ENCODE measurements around the gene SZT2.
"Not testable (repeated sequence)": the region's sequence is repeated elsewhere in the genome, so short reads cannot be mapped to it uniquely, and the experiment has no call there.

SZT2 gene

DNA sequence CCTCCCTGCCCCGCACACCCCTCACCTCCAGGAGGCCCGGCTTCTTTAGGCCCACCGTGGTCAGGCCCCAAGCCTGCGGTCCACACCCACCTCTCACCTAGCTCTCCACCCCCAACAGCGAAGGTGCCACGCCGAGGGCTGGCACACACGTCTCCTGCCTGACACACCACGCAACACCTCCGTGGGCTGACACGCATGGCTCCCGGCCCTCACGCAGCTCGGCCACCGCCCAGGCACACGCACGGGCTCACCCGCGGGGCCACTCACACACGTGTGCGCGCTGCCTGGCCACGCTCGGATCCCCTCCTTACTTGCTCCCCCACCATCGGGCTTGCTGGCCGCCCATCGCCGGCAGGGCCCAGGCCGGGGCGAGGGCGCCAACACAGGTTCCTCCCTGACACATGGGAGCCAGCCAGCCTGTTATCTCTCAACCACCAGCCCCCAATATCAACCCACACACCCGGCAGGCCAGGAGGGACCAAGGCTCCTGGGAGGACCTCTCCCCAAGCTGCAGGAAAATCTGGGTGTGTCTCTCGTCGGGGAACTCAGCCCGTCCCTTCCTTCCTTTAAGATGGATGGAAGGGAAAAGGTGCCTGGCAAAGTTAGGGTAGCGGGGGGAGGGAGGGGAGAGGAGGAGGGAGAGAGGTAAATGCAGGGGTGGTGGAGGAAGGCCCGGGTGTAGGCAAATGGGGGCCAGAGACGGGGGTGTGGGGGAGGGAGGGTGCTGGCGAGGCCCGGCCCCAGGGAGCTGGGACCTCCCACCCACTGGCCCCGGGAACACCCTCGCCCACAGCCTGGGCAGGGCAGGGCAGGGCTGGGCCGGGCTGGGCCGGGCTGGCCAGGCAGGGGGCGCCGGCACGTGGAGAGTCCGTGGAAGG, 22.4 kb upstream of the SZT2 start:
- DNase-seq (ENCODE audit: low read depth) = no peak
- TF ChIP-seq, protein P1, sequence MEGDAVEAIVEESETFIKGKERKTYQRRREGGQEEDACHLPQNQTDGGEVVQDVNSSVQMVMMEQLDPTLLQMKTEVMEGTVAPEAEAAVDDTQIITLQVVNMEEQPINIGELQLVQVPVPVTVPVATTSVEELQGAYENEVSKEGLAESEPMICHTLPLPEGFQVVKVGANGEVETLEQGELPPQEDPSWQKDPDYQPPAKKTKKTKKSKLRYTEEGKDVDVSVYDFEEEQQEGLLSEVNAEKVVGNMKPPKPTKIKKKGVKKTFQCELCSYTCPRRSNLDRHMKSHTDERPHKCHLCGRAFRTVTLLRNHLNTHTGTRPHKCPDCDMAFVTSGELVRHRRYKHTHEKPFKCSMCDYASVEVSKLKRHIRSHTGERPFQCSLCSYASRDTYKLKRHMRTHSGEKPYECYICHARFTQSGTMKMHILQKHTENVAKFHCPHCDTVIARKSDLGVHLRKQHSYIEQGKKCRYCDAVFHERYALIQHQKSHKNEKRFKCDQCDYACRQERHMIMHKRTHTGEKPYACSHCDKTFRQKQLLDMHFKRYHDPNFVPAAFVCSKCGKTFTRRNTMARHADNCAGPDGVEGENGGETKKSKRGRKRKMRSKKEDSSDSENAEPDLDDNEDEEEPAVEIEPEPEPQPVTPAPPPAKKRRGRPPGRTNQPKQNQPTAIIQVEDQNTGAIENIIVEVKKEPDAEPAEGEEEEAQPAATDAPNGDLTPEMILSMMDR (IDR thresholded peaks at IDR 0.05; ENCODE audit: low read depth, low read length, missing control alignments) = no peak
- peak overlapping the region; percentile 66 for H3K4me3 ChIP-seq (ENCODE audit: low read depth, low read length)

GRCh38 chr1:43367904-43368645, 21.6 kb upstream of the SZT2 start, which contains the start of gene ELOVL1:
Gene ELOVL1 (minus strand): TSS chr1:43368011. CDS start chr1:43365609, 2,402 bp downstream.
- DNase-seq (ENCODE audit: low read depth) = peak; percentile 52
- TF ChIP-seq, protein P1 (IDR thresholded peaks at IDR 0.05; ENCODE audit: low read depth, low read length, missing control alignments) = peak; percentile 24

GRCh38 chr1:43368646-43369020, 21.1 kb upstream of the SZT2 start:
- TF ChIP-seq, protein P1 (IDR thresholded peaks at IDR 0.05; ENCODE audit: low read depth, low read length, missing control alignments) = no peak
- peak overlapping the region; percentile 66 for H3K4me3 ChIP-seq (ENCODE audit: low read depth, low read length)
- DNase-seq (ENCODE audit: low read depth) = no peak

More at GRCh38 chr1:43367904-43368645, 21.6 kb upstream of the SZT2 start, which contains the start of gene ELOVL1:
- H3K4me3 ChIP-seq (ENCODE audit: low read depth, low read length) = peak within 1 kb of the TSS; percentile 66

- DNase-seq (ENCODE audit: low read depth); H3K4me3 ChIP-seq (ENCODE audit: low read depth, low read length): not testable (repeated sequence)
Observed at GRCh38 chr1:43369779-43370178, 19.9 kb upstream of the SZT2 start.

GRCh38 chr1:43370564-43370963, 19.1 kb upstream of the SZT2 start:
- no peak for DNase-seq (ENCODE audit: low read depth)
- TF ChIP-seq, protein P1 (IDR thresholded peaks at IDR 0.05; ENCODE audit: low read depth, low read length, missing control alignments) = no peak
- H3K4me3 ChIP-seq (ENCODE audit: low read depth, low read length) = no peak overlapping the region

GRCh38 chr1:43372172-43372571, 17.5 kb upstream of the SZT2 start:
- TF ChIP-seq, protein P1 (IDR thresholded peaks at IDR 0.05; ENCODE audit: low read depth, low read length, missing control alignments) = no peak
- no peak for DNase-seq (ENCODE audit: low read depth)
- H3K4me3 ChIP-seq (ENCODE audit: low read depth, low read length) = no peak overlapping the region

Data from GM12864 (cell line).